ENCODE results near the gene C10orf95.
A peak's percentile ranks its signal among the peaks of the same experiment; 100 is the strongest.

The C10orf95 gene

GRCh38 chr10:102429468-102429867 lies 21.9 kb downstream of the C10orf95 start:
- no peak for DNase-seq (ENCODE audit: low read depth)
- TF ChIP-seq, protein P1, sequence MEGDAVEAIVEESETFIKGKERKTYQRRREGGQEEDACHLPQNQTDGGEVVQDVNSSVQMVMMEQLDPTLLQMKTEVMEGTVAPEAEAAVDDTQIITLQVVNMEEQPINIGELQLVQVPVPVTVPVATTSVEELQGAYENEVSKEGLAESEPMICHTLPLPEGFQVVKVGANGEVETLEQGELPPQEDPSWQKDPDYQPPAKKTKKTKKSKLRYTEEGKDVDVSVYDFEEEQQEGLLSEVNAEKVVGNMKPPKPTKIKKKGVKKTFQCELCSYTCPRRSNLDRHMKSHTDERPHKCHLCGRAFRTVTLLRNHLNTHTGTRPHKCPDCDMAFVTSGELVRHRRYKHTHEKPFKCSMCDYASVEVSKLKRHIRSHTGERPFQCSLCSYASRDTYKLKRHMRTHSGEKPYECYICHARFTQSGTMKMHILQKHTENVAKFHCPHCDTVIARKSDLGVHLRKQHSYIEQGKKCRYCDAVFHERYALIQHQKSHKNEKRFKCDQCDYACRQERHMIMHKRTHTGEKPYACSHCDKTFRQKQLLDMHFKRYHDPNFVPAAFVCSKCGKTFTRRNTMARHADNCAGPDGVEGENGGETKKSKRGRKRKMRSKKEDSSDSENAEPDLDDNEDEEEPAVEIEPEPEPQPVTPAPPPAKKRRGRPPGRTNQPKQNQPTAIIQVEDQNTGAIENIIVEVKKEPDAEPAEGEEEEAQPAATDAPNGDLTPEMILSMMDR (conservative IDR thresholded peaks at IDR 0.05; ENCODE audit: control insufficient read depth, insufficient read depth, low read depth, low read length): no peak
- no peak overlapping the region for H3K4me3 ChIP-seq (ENCODE audit: control insufficient read depth, low read depth, low read length)

- TF ChIP-seq, protein P1 (conservative IDR thresholded peaks at IDR 0.05; ENCODE audit: control insufficient read depth, insufficient read depth, low read depth, low read length): no peak
- H3K4me3 ChIP-seq (ENCODE audit: control insufficient read depth, low read depth, low read length): no peak overlapping the region
- DNase-seq (ENCODE audit: low read depth): peak; percentile 50
Measured at GRCh38 chr10:102426803-102427287, 24.5 kb downstream of the C10orf95 start.

DNA sequence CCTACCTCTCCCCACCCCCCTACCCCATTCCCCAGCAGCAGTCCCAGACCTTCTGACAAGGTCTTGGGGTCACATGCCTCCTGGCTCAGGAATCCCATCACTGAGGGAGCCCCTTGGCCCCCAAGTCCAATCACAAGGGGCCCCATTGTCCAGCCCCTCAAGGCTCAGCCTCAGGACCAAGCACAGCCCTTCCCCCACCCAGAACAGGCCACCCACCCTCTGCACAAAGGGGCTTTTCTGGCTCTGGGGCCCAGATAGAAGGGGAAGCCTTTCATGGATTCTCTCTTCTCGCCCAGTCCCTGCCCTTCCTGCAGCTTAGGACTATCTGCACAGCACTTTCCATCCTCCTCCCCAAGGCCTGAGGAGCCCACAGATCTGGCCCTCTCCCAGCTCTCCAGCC lies 25.9 kb downstream of the C10orf95 start:
- H3K4me3 ChIP-seq (ENCODE audit: control insufficient read depth, low read depth, low read length): no peak overlapping the region
- TF ChIP-seq, protein P1 (conservative IDR thresholded peaks at IDR 0.05; ENCODE audit: control insufficient read depth, insufficient read depth, low read depth, low read length): no peak
- no peak for DNase-seq (ENCODE audit: low read depth)

GRCh38 chr10:102424916-102425315 lies 26.4 kb downstream of the C10orf95 start:
- TF ChIP-seq, protein P1 (conservative IDR thresholded peaks at IDR 0.05; ENCODE audit: control insufficient read depth, insufficient read depth, low read depth, low read length): no peak
- DNase-seq (ENCODE audit: low read depth): no peak
- no peak overlapping the region for H3K4me3 ChIP-seq (ENCODE audit: control insufficient read depth, low read depth, low read length)

DNA sequence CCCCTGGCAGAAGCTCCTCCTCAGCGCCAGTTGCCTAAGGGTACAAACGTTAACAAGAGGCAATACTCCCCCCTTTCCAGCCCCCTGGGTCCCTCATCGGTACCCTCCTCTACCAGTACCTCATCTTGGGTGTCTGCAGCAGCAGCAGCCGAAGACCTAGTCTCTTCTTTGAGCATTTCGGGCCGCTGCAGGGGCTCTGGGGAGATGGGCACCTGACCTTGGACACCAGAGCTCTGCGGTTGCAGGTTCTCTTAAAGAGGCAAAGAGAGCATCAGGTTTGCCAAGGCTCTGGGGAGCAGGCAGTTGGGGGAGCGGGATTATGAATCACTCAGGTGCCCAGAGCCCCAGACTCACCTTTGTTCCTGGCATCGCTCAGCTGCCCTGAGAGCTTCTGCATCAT lies 27.2 kb downstream of the C10orf95 start:
- TF ChIP-seq, protein P1 (conservative IDR thresholded peaks at IDR 0.05; ENCODE audit: control insufficient read depth, insufficient read depth, low read depth, low read length): no peak
- DNase-seq (ENCODE audit: low read depth): no peak
- H3K4me3 ChIP-seq (ENCODE audit: control insufficient read depth, low read depth, low read length): no peak overlapping the region

DNA sequence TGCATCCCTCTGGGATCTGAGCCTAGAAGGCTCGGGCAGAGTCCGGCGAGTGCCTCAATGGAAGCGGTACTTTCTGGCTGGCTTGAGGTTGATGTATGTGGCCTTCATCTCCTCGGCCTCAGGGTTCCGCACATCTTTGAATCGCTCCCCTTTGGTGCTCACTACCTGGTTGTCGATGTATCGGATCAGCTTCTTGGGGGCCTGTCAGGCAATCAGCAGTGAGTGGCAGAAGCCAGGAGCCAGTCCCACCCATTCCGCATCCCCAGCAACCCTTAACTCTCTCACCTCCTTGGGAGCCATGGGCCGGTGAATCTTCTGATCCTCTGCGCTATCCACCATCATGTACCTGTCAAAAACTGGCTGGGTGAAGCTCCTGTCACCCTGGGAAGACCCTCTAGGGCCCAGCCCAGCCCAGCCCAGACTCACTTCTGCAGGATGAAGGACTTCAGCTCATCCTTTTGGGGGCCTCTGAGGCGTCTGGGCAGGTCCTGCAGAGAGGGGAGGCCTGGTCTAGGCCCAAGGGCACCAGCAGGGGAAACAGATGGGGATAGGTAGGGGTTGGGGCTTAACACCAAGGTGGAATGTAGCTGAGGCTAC lies 27.9 kb downstream of the C10orf95 start:
- DNase-seq (ENCODE audit: low read depth): no peak
- no peak overlapping the region for H3K4me3 ChIP-seq (ENCODE audit: control insufficient read depth, low read depth, low read length)
- TF ChIP-seq, protein P1 (conservative IDR thresholded peaks at IDR 0.05; ENCODE audit: control insufficient read depth, insufficient read depth, low read depth, low read length): no peak

Data from fibroblast of mammary gland (primary cell).